HG03342 (cell line): ENCODE data around the gene STPG3.
A peak's percentile ranks its signal among the peaks of the same experiment; 100 is the strongest.
"Not testable (repeated sequence)": the region's sequence is repeated elsewhere in the genome, so short reads cannot be mapped to it uniquely, and the experiment has no call there.

Source experiments
- ATAC-seq: cut with Tn5 transposase; IDR thresholded peaks from one replicate; pipeline ENCODE4 v1.9.1; 2021; ENCODE audit warnings: mild to moderate bottlenecking, moderate library complexity; ENCODE audit not compliant: unreplicated experiment

STPG3 gene

GRCh38 chr9:137232510-137232909 is 18.6 kb upstream of the STPG3 start:
- ATAC-seq, result no peak

DNA sequence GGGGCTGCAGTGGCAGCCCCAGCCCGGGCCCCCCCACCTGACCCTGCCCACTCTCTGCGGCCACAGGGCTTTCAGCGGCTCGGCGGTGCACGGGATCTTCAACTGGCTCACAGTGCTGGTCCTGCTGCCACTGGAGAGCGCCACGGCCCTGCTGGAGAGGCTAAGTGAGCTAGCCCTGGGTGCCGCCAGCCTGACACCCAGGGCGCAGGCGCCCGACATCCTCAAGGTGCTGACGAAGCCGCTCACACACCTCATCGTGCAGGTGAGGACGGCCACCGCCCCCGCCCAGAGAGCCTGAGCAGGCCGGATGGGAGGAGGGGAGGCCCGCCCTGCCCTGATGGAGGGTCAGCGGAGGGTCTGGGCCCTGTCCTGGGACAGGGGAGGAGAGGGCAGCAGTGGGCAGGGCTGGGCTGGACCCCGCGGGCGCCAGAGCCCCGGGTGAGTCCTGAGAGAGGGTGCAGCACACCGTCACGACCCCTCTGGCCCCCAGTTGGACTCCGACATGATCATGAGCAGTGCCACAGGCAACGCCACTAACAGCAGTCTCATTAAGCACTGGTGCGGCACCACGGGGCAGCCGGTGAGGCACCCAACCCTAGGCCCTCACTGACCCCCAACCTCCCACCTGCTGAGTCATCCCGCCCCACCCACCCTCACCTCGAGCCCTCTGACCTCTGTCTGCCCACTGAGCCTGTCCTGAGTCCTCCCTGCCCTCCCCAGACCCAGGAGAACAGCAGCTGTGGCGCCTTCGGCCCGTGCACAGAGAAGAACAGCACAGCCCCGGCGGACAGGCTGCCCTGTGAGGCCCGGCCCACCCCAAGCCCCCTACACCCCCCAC is 17.7 kb upstream of the STPG3 start:
- ATAC-seq, result no peak

DNA sequence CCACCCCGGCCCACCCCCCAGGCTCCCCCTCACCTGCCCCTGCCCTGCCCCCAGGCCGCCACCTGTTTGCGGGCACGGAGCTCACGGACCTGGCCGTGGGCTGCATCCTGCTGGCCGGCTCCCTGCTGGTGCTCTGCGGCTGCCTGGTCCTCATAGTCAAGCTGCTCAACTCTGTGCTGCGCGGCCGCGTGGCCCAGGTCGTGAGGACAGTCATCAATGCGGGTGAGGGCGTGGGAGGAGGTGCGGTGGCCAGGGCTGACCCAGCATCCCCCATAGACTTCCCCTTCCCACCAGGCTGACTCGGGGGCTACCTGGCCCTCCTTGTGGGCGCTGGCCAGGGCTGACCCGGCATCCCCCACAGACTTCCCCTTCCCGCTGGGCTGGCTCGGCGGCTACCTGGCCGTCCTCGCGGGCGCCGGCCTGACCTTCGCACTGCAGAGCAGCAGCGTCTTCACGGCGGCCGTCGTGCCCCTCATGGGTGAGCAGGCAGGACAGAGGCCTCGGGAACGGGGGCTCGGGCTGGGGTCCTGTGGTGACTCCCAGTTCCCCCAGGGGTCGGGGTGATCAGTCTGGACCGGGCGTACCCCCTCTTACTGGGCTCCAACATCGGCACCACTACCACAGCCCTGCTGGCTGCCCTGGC is 16.9 kb upstream of the STPG3 start:
- ATAC-seq, result no peak

DNA sequence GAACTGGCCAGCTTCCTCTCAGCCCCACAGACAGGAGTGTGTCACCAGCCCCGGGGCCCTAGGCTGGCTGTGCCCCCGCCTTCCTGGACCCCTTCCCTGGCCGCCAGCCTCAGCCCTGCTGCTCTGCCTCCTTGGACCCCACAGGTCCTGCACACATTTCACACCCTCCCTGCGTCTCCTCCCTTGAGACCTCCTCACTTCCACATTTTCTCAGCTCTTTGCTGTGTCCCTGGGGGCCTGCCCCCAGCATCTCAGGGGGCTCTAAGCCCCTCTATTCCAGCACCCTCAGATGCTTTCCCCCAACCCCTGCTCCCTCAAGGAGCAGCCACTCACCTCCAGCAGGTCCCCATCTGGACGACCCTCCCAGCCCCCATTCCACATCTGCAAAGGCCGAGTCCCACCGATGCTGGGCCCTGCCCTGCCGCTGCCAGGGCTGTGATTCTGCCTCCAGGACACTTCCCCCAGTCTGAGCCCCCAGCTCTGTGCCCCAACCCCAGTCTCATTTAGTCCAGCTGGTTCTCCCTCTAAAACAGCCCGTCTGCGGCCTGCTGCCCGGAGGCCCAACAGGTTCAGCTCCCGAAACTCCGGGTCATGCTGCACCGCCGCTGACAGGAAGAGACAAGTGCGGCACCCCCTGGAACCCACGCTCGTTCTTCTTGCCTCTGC is 16.2 kb upstream of the STPG3 start:
- no peak for ATAC-seq

DNA sequence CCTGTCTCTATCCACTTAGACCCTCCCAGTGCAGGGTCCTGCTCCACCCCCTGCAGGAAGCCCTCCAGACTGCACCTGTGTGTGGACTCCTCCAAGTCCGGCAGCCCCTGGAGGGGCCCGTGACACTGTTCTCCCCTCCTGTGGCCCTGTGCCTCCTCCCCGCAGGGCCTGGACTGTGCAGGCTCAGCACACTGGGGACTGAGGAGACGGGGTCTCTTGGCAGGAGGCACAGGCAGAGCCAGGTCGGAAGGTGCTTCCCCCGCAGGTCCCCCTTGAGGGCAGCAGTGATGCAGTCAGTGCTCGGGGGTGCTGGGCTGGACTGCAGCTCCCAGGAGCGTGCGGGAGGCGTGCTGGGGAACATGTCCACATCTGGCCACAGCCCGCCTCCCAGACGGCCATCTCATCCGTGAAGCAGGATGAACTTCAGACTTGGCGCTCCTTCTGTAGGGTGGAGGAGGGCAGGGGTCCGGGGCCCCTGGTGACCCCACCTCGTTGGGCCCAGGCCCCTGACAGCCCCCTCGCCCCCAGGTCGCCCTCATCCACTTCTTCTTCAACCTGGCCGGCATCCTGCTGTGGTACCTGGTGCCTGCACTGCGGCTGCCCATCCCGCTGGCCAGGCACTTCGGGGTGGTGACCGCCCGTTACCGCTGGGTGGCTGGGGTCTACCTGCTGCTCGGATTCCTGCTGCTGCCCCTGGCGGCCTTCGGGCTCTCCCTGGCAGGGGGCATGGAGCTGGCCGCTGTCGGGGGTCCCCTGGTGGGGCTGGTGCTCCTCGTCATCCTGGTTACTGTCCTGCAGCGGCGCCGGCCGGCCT is 15.5 kb upstream of the STPG3 start:
- no peak for ATAC-seq

DNA sequence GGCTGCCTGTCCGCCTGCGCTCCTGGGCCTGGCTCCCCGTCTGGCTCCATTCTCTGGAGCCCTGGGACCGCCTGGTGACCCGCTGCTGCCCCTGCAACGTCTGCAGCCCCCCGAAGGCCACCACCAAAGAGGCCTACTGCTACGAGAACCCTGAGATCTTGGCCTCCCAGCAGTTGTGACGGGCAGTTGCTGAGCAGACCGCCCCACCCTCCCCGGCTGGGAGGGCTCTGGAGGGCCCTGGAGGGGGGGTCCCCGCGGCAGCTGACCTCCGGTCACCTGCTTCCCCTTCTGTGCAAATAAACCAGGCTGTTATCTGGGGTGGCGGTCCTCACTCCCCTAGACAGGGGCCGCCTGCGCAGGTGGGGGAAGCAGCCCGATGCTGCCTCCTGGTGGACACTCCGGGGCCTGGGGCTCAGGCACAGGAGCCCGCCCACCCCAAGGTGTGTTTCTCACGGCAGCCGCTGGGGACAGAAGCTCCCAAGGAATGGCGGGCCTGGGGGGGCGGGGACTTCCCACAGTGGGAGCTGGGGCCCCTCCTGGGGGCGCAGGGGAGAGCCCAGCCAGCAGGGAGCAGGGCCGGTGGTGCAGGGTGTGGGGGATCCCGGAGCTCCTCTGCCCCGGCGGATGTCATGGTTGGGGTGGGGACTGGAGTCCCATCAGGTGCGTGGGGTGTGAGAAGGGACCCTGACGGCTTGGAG is 14.7 kb upstream of the STPG3 start:
- ATAC-seq, result no peak

DNA sequence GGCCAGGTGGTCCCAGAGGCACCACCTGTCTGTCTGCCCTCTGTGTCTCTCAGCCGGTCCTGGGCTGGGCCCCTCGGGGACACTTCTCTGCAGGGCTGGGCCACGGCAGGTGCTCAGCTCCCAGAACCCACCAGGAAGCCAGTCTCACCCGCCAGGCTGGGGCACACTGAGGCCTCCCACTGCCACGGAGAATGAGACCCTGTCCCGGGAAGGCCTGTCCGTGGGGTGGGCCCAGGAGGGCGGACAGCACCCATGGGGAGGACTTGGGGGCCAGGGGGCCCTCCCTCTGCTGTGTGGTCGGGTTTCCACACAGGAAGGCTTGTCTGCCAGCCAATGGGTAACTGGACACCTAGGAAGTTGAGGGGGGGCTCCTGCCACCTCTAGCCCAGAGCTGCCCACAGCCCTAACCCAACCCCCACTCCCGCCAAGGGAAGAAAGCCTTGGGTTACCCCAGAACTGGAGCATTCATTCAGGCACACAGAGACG is 14.1 kb upstream of the STPG3 start:
- ATAC-seq, result no peak

GRCh38 chr9:137237759-137238726 is 13.0 kb upstream of the STPG3 start:
- no peak for ATAC-seq

- not testable (repeated sequence) for ATAC-seq
Observed at GRCh38 chr9:137239541-137240200, 11.4 kb upstream of the STPG3 start.

- ATAC-seq, result peak; percentile 22
Observed at GRCh38 chr9:137240318-137240840, 10.7 kb upstream of the STPG3 start.

DNA sequence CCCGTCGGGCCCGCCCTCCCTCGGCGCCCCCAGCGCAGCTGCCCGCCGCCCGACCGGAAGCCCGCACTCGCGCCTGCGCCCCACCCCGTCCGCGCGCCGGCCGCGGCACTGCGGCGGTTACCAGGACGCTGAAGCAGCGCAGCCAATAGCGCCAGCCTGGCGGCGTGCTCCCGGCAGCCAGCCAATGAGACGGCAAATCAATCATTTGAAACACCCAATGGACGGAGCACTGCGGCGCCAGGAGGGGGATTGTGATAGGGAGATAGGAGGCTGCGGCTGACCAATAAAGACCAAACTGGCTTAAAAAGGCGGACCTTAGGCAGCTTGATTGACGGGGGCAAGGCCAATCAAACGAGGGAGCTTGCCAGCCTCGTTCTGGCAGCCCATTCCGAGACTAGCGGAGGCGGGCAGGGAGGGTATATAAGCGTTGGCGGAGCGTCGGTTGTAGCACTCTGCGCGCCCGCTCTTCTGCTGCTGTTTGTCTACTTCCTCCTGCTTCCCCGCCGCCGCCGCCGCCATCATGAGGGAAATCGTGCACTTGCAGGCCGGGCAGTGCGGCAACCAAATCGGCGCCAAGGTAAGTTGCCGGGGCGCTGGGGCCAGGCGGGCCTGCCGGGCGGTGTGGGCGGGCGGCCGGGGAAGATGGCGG is 10.1 kb upstream of the STPG3 start, which contains the start of gene TUBB4B:
TSS of gene TUBB4B (plus strand) at position 447 of the 649 bp plus-strand sequence. CDS start at position 521, 74 bp downstream.
- ATAC-seq, result peak; percentile 70

- ATAC-seq, result peak; percentile 4
Observed at GRCh38 chr9:137241490-137242268, 9.4 kb upstream of the STPG3 start.

DNA sequence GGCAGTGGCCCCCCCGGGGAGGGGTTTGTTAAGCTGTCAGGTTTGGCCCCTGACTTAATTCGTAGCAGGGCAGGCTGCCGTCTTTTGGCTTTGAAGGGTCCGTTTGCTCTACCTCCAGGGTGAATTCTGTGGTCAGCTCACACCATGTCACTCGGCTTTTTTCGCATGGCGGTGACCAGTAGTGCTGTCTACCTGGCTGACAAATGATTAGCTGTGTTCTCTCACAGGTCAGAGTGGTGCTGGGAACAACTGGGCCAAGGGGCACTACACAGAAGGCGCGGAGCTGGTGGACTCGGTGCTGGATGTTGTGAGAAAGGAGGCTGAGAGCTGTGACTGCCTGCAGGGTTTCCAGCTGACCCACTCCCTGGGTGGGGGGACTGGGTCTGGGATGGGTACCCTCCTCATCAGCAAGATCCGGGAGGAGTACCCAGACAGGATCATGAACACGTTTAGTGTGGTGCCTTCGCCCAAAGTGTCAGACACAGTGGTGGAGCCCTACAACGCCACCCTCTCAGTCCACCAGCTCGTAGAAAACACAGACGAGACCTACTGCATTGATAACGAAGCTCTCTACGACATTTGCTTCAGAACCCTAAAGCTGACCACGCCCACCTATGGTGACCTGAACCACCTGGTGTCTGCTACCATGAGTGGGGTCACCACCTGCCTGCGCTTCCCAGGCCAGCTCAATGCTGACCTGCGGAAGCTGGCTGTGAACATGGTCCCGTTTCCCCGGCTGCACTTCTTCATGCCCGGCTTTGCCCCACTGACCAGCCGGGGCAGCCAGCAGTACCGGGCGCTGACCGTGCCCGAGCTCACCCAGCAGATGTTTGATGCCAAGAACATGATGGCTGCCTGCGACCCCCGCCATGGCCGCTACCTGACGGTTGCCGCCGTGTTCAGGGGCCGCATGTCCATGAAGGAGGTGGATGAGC is 8.6 kb upstream of the STPG3 start:
- no peak for ATAC-seq

- ATAC-seq, result not testable (repeated sequence)
Observed at GRCh38 chr9:137243266-137243625, 7.8 kb upstream of the STPG3 start.

DNA sequence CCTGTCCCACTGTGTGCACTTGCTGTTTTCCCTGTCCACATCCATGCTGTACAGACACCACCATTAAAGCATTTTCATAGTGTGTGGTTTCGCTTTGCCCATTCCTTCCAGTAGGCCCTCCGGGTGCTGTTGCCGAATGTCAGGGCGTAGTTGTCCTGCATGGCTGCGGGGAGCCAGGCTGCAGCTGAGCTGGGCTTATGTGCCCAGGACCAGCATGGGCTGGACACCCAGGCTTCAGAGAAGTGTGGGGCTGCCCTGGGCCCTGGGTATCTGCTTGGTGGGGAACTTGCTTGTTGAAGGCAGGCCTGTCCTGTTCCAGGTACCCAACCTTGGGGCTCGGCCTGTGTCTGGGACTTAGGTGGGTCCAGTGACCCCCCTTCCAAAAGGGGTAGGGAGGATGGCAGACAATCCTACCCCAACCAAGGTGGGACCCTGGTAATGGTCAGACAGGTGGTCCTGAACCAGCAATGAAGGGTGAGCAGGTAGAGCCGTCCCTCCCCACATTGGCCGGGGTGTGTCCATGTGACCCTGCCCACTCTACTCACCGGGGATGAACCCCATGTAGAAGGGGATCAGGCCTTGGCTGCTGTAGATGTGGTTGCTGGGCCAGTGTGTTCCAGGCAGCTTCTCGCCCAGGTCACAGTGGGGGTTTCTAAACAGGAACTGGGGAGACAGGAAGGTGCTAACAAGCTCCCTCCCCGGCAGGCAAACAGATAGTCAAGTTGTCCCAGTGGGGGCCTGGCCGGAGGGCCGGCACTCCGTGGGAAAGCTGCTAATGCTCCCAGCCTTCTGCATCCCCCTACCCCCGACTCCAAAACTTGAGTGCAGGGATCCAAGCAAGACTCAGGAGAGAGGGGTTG is 7.2 kb upstream of the STPG3 start:
- no peak for ATAC-seq
